ENCODE data around the gene ELK4.

DNA sequence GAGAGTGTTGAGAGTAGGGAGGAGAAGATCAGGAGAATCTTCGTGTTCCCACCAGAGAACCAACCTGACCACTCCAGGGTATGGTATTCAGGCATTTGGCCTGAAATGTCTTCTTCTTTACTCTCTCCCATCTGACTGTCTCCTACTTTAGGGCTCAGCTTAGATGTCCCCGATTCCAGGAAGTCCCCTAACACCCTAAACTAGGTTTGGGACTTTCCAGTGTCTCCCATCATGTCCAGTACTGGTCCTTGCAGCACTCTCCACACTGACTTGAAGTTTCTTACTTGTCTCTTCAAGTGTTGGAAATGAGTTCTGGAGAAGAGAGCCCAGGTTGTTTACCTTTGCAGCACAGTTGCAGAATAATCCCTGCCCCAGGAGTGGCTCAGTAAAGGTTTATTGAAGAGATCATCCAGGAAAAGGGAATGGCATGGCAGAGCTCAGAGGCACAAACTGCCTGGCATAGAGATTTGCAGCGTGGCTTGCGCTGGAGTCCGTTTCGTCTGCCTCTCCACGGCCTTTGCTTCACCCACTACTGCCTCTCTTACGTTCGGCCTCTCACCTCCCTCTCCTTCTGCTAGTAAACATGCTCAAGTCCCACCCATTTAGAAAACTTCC lies 6.2 kb upstream of the ELK4 start:
- no peak for TF ChIP-seq POLR2A (IDR thresholded peaks at IDR 0.05; ENCODE audit: low read length)
- TF ChIP-seq CHD2 (IDR thresholded peaks at IDR 0.05; ENCODE audit: low read length, partially characterized antibody), result no peak
- TF ChIP-seq EP300 (IDR thresholded peaks at IDR 0.05), result no peak
- TF ChIP-seq, protein P1, sequence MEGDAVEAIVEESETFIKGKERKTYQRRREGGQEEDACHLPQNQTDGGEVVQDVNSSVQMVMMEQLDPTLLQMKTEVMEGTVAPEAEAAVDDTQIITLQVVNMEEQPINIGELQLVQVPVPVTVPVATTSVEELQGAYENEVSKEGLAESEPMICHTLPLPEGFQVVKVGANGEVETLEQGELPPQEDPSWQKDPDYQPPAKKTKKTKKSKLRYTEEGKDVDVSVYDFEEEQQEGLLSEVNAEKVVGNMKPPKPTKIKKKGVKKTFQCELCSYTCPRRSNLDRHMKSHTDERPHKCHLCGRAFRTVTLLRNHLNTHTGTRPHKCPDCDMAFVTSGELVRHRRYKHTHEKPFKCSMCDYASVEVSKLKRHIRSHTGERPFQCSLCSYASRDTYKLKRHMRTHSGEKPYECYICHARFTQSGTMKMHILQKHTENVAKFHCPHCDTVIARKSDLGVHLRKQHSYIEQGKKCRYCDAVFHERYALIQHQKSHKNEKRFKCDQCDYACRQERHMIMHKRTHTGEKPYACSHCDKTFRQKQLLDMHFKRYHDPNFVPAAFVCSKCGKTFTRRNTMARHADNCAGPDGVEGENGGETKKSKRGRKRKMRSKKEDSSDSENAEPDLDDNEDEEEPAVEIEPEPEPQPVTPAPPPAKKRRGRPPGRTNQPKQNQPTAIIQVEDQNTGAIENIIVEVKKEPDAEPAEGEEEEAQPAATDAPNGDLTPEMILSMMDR (IDR thresholded peaks at IDR 0.05), result no peak
- TF ChIP-seq ZNF302 (CRISPR knock-in tag; IDR thresholded peaks at IDR 0.05), result no peak
- no peak for TF ChIP-seq RAD21 (conservative IDR thresholded peaks at IDR 0.05 in 1 of 2, IDR thresholded peaks at IDR 0.05 in 1 of 2)
